ENCODE data around the gene HSD17B2. TPM values are rescaled to one million over a fixed set of nuclear protein-coding genes. Genes with fewer than 3 reads are reported as not detected.

The HSD17B2 gene
- total RNA-seq, 1 experiment from 2014 or later, result 3.1 TPM

DNA sequence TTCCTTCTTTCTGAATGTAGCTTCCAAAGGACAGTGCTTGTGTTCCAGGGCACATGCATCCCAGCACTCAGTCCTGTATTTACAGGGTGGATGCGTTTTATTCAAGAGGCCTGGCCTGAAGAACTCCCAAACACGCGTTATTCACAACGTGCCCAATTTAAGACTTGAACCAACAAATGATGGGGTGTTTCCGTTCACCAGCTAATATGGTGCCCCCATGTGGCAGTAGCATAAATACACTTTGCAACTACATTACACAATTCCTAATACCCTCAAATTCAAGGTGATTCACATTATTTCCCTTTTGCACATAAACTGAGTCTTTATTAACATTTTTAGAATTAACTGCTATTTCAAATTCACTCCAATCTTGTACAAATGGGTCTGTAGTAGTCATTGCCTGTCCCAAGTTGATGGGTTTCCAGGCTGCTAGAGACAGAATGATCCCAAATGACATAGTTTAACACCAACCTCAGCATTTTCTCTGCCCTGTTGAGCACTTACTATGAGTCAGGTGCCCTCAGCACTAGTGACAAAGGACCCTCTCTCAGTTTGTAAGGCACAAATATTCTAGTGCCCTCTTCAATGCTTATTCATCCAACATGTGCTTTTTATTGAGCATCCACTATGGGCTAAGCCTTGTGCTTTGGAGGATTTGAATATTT lies 26.9 kb downstream of the HSD17B2 start:
- Histone ChIP-seq H3F3A (ENCODE audit: low read length, unreplicated experiment) (no peaks in the 10 kb centered on the region), H3K4me1 (ENCODE audit: insufficient read depth, low read length) (peaks cover 15% of the 10 kb centered on the region), H2AFZ (ENCODE audit: low read length) (no peak overlapping the region), H3K9me3 (ENCODE audit: low read length) (no peaks in the 10 kb centered on the region), H3K9me2 (replicated peaks; ENCODE audit: low read length) (no peaks in the 10 kb centered on the region), H3K27me3 (ENCODE audit: low read length) (no peaks in the 10 kb centered on the region), H4K20me1 (ENCODE audit: low read length) (no peaks in the 10 kb centered on the region), H3K27ac (ENCODE audit: low read length) (no peak overlapping the region), H3K79me2 (ENCODE audit: low read length) (no peaks in the 10 kb centered on the region), H3K4me3 (ENCODE audit: low read length) (no peak overlapping the region), H3K9ac (ENCODE audit: low read length) (no peak overlapping the region), H3K4me2 (ENCODE audit: low read length) (no peak overlapping the region), H3K36me3 (ENCODE audit: low read depth, low read length) (no peaks in the 10 kb centered on the region)
- POLR2A ChIA-PET (ENCODE audit: unreplicated experiment), result no interaction called here
- intact Hi-C loops (cut with micrococcal nuclease), result loop anchor here (1.0 to 2.0 kb wide), 2 partner anchors 31 to 121 kb away; no protein-coding TSS in a partner anchor
- CTCF ChIA-PET, result interaction anchor here (0.7 kb wide), 2 partner anchors 25 to 134 kb away, joined by 3 to 6 read pairs; no protein-coding TSS in a partner anchor
- peak; percentile 37 for DNase-seq
- TF ChIP-seq EZH2 (IDR thresholded peaks at IDR 0.05; ENCODE audit: low read length, unreplicated experiment), result no peak
- TF ChIP-seq, protein P1, sequence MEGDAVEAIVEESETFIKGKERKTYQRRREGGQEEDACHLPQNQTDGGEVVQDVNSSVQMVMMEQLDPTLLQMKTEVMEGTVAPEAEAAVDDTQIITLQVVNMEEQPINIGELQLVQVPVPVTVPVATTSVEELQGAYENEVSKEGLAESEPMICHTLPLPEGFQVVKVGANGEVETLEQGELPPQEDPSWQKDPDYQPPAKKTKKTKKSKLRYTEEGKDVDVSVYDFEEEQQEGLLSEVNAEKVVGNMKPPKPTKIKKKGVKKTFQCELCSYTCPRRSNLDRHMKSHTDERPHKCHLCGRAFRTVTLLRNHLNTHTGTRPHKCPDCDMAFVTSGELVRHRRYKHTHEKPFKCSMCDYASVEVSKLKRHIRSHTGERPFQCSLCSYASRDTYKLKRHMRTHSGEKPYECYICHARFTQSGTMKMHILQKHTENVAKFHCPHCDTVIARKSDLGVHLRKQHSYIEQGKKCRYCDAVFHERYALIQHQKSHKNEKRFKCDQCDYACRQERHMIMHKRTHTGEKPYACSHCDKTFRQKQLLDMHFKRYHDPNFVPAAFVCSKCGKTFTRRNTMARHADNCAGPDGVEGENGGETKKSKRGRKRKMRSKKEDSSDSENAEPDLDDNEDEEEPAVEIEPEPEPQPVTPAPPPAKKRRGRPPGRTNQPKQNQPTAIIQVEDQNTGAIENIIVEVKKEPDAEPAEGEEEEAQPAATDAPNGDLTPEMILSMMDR (conservative IDR thresholded peaks at IDR 0.05; ENCODE audit: low read depth, low read length), result peak; percentile 69
- TF ChIP-seq EZH2phosphoT487 (IDR thresholded peaks at IDR 0.05; ENCODE audit: borderline replicate concordance, low read length), result no peak
- BruUV-seq (replicated peaks), result no TSS peak
- ATAC-seq, result no peak

DNA sequence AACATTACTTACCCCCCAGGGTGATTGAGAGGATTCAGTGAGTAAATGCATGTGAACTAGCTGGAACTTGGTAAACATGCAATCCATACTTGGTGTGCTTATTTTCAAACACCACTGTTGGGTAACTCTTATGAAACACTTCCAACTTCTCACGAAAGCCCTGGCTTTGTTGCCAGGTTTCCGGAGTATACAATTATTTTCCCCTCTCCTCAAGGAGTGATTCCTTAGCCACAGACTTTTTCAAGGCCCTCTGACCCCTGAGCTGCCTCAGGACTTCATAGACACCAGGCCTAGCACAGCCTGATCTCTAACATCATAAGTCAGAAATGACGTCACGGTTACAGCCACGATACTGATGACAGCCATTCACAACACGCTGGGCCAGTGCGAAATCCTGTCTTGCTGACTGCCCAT lies 27.6 kb downstream of the HSD17B2 start:
- CTCF ChIA-PET, result no interaction called here
- Histone ChIP-seq H3K4me3 (ENCODE audit: low read length) (no peak overlapping the region), H3K27me3 (ENCODE audit: low read length) (no peaks in the 10 kb centered on the region), H3K9me2 (replicated peaks; ENCODE audit: low read length) (no peaks in the 10 kb centered on the region), H4K20me1 (ENCODE audit: low read length) (no peaks in the 10 kb centered on the region), H3K4me1 (ENCODE audit: insufficient read depth, low read length) (peaks cover 15% of the 10 kb centered on the region), H3K4me2 (ENCODE audit: low read length) (no peak overlapping the region), H3K27ac (ENCODE audit: low read length) (0 out of 2 replicates have a peak overlapping the region, but pooled peaks have one; percentile 52), H3K79me2 (ENCODE audit: low read length) (no peaks in the 10 kb centered on the region), H3K36me3 (ENCODE audit: low read depth, low read length) (no peaks in the 10 kb centered on the region), H2AFZ (ENCODE audit: low read length) (no peak overlapping the region), H3K9ac (ENCODE audit: low read length) (no peak overlapping the region), H3K9me3 (ENCODE audit: low read length) (no peaks in the 10 kb centered on the region), H3F3A (ENCODE audit: low read length, unreplicated experiment) (no peaks in the 10 kb centered on the region)
- DNase-seq, result no peak
- no peak for TF ChIP-seq EZH2phosphoT487 (IDR thresholded peaks at IDR 0.05; ENCODE audit: borderline replicate concordance, low read length)
- no peak for TF ChIP-seq EZH2 (IDR thresholded peaks at IDR 0.05; ENCODE audit: low read length, unreplicated experiment)
- TF ChIP-seq, protein P1 (conservative IDR thresholded peaks at IDR 0.05; ENCODE audit: low read depth, low read length), result no peak
- no peak for ATAC-seq
- BruUV-seq (replicated peaks), result no TSS peak
- POLR2A ChIA-PET (ENCODE audit: unreplicated experiment), result no interaction called here
- intact Hi-C loops (cut with micrococcal nuclease), result loop anchor here (1.0 to 2.0 kb wide), 3 partner anchors 31 to 122 kb away; no protein-coding TSS in a partner anchor
